Cerebellar cortex (tissue), 1 donor: ENCODE data around the gene DLEC1.
"Not testable (repeated sequence)": the region's sequence is repeated elsewhere in the genome, so short reads cannot be mapped to it uniquely, and the experiment has no call there.

Experiments used
- DNase-seq: peaks from one replicate; pipeline ENCODE4 v3.0.0-alpha.2; 2015; ENCODE audit warnings: low spot score

The DLEC1 gene

DNA sequence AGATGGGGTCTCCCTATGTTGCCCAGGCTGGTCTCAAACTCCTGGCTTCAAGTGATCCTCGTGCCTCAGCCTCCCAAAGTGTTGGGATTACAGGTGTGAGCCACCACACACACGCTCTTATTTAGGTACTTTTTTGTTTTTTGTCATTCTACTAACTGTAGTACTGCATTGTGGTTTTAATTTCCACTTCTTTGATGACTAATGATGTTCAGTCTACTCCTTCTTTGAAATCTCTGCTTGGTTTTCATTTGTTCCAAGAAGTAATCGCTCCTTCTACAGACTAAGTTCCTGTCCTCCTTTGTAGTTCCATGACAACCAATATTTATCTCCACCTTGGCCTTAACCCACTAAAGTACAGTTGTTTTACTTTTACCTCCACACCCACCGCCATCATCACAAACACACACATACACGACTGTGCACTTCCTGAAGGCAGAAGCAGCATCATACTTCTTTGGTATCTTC, 529 bp upstream of the DLEC1 start:
- no peak for DNase-seq

DNA sequence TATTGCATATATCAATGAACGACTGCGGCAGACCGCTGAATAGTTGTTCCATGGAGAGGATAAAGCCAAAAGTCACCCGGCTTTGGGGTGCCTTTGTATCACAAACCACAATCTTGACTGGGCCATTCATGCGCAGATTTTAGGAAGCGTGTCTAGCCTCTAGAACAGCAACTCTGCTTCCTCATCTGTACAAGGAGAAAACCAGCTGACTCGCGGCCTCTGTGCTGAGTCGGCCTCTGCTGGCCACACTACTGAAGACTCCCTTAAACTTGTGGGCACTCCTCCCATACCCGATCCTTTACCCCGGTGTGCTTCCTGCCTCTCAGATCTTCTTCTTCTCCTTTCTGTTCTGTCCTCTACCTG, 872 bp downstream of the DLEC1 start:
- no peak for DNase-seq

DNA sequence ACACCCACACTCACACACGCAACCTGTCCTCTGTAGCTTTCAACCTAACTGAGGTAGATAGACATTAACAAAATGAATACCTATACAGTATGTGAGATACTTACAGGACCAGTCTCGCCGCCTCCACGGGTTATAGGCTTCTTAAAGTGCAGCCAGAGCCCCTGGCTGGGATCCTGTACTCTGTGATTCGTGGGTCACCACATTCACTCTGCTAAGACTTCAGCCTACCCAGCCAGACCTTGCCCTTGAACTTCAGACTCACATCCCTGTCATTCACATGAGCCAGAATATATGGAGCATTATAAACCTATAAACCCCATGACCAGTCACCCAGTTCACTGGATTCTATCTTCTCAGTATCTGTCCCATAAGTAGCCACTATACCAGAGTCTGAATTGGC, 1.4 kb downstream of the DLEC1 start:
- DNase-seq, result no peak

DNA sequence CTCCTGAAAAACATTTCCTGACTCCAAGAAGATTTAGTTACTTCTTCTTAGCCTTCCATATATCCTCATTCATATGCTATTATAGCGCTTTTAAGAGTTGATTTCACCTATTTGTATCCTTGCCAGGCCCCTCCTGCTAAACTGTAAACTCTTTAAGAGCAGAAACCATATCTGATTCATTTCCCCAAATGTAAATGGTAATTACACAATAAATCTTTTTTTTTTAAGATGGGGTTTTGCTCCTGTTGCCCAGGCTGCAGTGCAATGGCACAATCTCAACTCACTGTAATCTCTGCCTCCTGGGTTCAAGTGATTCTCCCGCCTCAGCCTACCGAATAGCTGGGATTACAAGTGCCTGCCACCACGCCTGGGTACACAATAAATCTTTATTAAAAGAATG, 4.5 kb downstream of the DLEC1 start:
- DNase-seq, result no peak

DNA sequence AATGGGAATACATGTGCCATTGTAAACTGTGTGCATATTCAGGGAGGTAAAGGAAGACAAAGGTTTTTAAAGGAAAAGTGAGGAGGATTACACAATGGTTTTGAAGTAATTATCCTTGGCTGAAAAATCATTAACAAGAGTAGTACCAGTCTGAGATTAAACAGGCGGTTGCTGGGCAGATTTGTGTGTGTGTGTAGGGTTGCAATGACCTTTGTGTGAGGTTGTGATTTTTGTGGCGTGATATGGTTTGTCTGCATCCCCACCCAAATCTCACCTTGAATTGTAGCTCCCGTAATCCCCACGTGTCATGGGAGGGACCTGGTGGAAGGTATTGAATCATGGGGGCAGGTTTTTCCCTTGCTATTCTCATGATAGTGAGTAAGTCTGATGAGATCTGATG, 7.0 kb downstream of the DLEC1 start:
- no peak for DNase-seq

DNA sequence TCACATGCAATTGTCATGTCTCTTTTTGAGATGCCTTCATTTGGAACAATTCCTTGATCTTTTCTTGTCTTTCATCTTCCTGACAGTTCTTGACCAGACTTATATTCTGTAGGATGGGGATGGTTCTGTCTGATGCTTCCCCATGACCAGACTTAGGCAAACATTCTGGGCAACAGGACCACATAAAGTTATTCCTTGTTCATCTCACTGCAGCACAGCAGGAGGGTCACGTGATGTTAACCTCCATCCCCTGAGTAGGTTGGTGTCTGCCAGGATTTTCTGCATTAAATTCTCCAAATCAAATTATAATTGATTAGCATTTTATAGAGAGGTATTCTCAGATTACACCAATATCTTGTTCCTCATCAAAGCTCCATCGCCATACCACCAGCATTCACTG, 7.8 kb downstream of the DLEC1 start:
- DNase-seq, result no peak

DNA sequence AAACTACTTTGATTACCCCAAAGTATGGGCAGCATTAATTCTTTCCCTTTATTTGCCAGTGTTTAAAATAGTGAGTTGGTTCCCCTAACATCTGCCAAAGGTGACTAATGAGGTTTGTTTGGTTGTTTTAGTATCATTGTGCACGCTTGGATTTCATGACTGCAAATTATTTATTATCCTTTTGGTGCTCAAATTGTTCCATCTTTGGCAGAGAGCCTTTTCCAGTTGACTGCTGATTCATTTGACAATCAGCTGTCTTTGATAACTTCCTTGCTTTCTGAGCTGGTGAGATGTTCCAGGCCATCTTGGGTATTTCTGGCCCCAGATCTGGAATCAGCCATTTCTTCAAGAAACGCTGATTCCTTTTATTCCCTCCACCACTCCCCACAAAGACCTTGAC, 8.9 kb downstream of the DLEC1 start:
- no peak for DNase-seq

GRCh38 chr3:38049358-38050126, 10.5 kb downstream of the DLEC1 start:
- no peak for DNase-seq

- DNase-seq, result no peak
These were observed 12.1 kb downstream of the DLEC1 start for GRCh38 chr3:38051131-38051530.

GRCh38 chr3:38053286-38053685, 14.3 kb downstream of the DLEC1 start:
- DNase-seq, result not testable (repeated sequence)

DNA sequence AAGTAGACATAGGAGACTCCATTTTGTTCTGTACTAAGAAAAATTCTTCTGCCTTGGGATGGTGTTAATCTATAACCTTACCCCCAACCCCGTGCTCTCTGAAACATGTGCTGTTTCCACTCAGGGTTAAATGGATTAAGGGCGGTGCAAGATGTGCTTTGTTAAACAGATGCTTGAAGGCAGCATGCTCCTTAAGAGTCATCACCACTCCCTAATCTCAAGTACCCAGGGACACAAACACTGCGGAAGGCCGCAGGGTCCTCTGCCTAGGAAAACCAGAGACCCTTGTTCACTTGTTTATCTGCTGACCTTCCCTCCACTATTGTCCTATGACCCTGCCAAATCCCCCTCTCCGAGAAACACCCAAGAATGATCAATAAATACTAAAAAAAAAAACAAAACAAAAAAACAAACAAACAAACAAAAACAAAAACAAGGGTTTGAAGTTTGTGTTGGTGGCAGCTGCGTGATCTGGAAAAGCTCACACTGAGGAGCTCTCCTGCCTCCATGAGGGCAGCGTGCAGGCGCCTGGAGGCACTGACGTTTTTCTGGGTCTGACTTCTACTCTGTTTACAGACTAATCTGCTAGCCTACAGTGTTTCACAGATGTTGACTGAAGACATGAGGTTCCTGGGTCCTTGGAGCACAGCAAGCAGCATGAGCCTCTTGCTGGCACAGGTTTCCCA, 14.9 kb downstream of the DLEC1 start:
- not testable (repeated sequence) for DNase-seq

DNA sequence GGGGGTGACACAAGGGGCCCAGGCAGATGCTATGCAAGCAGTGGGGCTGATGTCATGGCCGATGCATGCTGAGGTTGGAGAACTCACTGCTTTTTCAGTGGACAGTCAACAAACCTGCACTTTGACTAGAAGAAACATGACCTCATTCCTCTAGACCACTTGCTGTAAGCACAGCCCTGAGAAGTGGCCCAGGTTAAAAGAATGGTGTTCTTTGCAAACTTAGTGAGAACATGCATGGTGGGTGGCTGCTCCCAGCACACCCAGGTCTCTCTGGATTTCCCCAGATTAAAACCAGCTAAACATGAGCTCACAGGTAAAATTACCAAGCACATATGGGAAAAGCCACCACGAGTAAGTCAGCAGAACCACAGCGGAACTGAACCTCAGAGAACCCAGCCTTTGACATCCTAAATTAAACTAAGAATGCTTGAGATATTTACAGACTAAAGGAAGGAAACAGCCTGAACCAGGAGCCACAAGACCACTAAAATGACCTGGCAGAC, 15.5 kb downstream of the DLEC1 start:
- no peak for DNase-seq

- DNase-seq, result no peak
These were observed 20.1 kb downstream of the DLEC1 start for GRCh38 chr3:38059148-38059547.

DNA sequence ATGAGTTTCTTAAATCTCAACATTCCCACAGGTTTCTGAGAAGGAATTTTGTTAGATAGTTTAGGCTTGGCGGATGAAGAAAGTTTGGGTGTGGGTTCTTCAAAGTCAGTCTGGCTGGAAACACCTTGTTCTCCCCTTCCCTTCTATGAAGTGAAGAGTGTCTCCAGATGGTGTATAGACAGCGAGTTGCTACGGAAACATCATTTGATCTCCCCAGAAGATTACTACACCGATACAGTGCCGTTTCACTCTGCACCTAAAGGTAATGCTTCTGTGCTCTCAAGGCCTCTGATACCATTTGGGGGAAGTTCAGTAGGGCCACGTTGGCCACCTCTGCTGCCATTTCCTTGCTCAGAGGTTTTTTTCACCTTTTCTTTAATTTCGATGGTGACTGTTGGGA, 20.6 kb downstream of the DLEC1 start:
- DNase-seq, result no peak

DNA sequence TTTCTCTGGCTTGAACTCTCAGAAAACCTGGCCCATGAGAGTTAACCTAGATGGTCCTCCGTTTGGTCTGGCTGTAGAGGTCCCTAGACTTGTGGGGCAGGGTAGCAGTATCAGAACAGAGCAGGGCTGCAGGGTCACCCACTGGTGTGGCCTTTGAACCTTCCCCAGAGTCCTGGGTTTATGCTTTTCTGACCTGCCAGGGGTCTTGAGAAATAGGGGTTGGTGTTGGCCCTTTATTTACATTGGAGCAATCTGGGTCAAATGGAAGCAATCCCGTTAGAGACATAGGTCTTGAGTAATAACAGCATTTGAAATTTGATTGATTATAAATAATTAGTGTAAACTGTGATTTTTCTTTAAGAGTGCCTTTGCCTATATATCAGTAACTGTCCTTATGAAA, 23.8 kb downstream of the DLEC1 start:
- no peak for DNase-seq

DNA sequence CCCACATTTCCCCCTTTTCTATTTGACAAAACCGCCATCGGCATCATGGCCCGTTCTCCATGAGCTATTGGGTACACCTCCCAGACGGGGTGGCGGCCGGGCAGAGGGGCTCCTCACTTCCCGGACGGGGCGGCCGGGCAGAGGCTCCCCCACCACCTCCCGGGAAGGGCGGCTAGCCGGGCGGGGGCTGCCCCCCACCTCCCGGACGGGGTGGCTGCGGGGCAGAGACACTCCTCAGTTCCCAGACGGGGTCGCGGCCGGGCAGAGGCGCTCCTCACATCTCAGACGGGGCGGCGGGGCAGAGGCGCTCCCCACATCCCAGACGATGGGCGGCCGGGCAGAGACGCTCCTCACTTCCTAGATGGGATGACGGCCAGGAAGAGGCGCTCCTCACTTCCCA, 25.4 kb downstream of the DLEC1 start:
- DNase-seq, result not testable (repeated sequence)

- no peak for DNase-seq
These were observed 28.7 kb downstream of the DLEC1 start for GRCh38 chr3:38067508-38068233.

DNA sequence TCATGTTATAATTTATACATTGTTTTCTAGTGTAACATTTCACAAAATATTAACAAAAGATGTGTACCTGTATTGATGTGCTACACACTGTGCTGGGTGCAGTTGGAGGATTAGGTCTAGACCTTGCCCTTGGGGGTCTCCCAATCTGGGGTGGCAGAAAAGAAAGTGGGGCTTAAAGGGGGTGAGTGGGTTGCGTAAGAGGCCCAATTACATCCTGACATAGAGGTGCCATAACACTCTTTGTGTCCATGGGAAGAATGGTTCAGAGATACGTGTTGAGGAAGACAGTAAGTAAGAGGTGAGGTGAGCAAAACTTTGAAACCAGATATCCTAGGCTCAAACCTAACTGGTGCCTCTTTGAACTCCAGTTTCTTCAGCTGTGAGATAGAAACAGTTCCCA, 31.0 kb downstream of the DLEC1 start:
- DNase-seq, result no peak

GRCh38 chr3:38077073-38077472, 38.1 kb downstream of the DLEC1 start:
- not testable (repeated sequence) for DNase-seq

GRCh38 chr3:38082296-38082695, 43.3 kb downstream of the DLEC1 start:
- not testable (repeated sequence) for DNase-seq

GRCh38 chr3:38083254-38083653, 44.2 kb downstream of the DLEC1 start:
- DNase-seq, result not testable (repeated sequence)

DNA sequence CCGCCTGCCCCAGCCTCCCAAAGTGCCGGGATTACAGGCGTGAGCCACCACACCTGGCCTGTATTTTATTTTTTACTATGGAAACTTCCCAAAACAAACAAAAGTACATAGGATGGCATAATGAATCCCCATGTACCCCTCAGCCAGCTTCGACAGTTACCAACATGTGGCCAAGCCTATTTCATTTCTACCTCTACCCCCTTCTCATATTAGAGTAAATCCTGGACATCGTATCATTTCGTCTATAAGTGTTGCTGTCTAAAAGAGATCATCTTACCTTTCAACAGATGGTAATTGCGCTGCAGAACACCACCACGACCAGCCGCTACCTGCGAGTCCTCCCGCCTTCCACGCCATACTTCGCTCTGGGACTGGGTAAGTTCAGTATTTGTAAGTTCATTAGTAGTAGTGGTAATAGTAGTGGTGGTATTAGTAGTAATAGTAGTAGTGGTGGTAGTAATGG, 44.9 kb downstream of the DLEC1 start:
- no peak for DNase-seq
